SK-N-SH treated with all-trans-retinoic acid at 6 μM for 48 hours (cell line): ENCODE data around the gene INTS13.

Experiments used
- ATAC-seq: fragments of 200-7000 bp; cut with Tn5 transposase; 3 replicates; pipeline ENCODE4 v1.9.1; 2020; ENCODE audit warnings: mild to moderate bottlenecking, moderate library complexity
- CREB5 ChIP-seq: fragments of 250-450 bp; sonication (Bioruptor Pico); IDR thresholded peaks from 2 replicates; pipeline ENCODE4 v1.5.1; 2020; ENCODE audit warnings: low read depth, mild to moderate bottlenecking, moderate library complexity
- CSDC2 ChIP-seq: fragments of 250-450 bp; sonication (Bioruptor Pico); IDR thresholded peaks from 2 replicates; pipeline ENCODE4 v1.5.0; 2020; ENCODE audit warnings: mild to moderate bottlenecking, moderate library complexity
- CSRNP3 ChIP-seq: fragments of 250-450 bp; sonication (Bioruptor Pico); IDR thresholded peaks from 2 replicates; pipeline ENCODE4 v1.5.1; 2021; ENCODE audit warnings: mild to moderate bottlenecking, moderate library complexity
- ESRRG ChIP-seq: fragments of 250-450 bp; sonication (Bioruptor Pico); IDR thresholded peaks from 2 replicates; pipeline ENCODE4 v1.6.1; 2021; ENCODE audit warnings: mild to moderate bottlenecking
- ISL1 ChIP-seq: fragments of 250-450 bp; sonication (Bioruptor Pico); IDR thresholded peaks from 2 replicates; pipeline ENCODE4 v2.1.2; 2022; ENCODE audit warnings: mild to moderate bottlenecking, moderate library complexity
- OSR1 ChIP-seq: fragments of 250-450 bp; sonication (Bioruptor Pico); IDR thresholded peaks from 2 replicates; pipeline ENCODE4 v1.8.0; 2022; ENCODE audit warnings: moderate library complexity, mild to moderate bottlenecking, inconsistent platforms
- PATZ1 ChIP-seq: fragments of 250-450 bp; sonication (Bioruptor Pico); IDR thresholded peaks from 2 replicates; pipeline ENCODE4 v1.8.0; 2020; ENCODE audit warnings: mild to moderate bottlenecking, moderate library complexity, borderline replicate concordance
- POU6F1 ChIP-seq: fragments of 250-450 bp; sonication (Bioruptor Pico); IDR thresholded peaks from 2 replicates; pipeline ENCODE4 v1.8.0; 2021; ENCODE audit warnings: low read depth, mild to moderate bottlenecking, moderate library complexity, borderline replicate concordance
- RARB ChIP-seq: fragments of 250-450 bp; sonication (Bioruptor Pico); IDR thresholded peaks from 2 replicates; pipeline ENCODE4 v1.8.0; 2021; ENCODE audit warnings: mild to moderate bottlenecking, moderate library complexity
- SNAI2 ChIP-seq: fragments of 250-450 bp; sonication (Bioruptor Pico); IDR thresholded peaks from 2 replicates; pipeline ENCODE4 v1.5.0; 2020; ENCODE audit warnings: mild to moderate bottlenecking, moderate library complexity
- TCF4 ChIP-seq: fragments of 250-450 bp; sonication (Bioruptor Pico); IDR thresholded peaks from 2 replicates; pipeline ENCODE4 v1.8.0; 2021; ENCODE audit warnings: mild to moderate bottlenecking, moderate library complexity, borderline replicate concordance
- TOX ChIP-seq: fragments of 250-450 bp; sonication (Bioruptor Pico); IDR thresholded peaks from 2 replicates; pipeline ENCODE4 v1.8.0; 2021; ENCODE audit warnings: mild to moderate bottlenecking, moderate library complexity, borderline replicate concordance
- TSHZ2 ChIP-seq: fragments of 250-450 bp; sonication (Bioruptor Pico); IDR thresholded peaks from 2 replicates; pipeline ENCODE4 v1.5.0; 2020; ENCODE audit warnings: mild to moderate bottlenecking, moderate library complexity
- ZC3H10 ChIP-seq: fragments of 250-450 bp; sonication (Bioruptor Pico); IDR thresholded peaks from 2 replicates; pipeline ENCODE4 v1.5.1; 2021; ENCODE audit warnings: mild to moderate bottlenecking, moderate library complexity
- ZFP3 ChIP-seq: fragments of 250-450 bp; sonication (Bioruptor Pico); IDR thresholded peaks from 2 replicates; pipeline ENCODE4 v1.5.0; 2020; ENCODE audit warnings: mild to moderate bottlenecking, moderate library complexity
- ZFP30 ChIP-seq: fragments of 450-650 bp; formaldehyde crosslinking; IDR thresholded peaks from 2 replicates; pipeline ENCODE4 v1.5.0; 2022; ENCODE audit warnings: mild to moderate bottlenecking, moderate library complexity
- ZNF565 ChIP-seq: fragments of 450-650 bp; formaldehyde crosslinking; conservative IDR thresholded peaks from 2 replicates; pipeline ENCODE4 v1.5.0; 2020; ENCODE audit warnings: low read depth, mild to moderate bottlenecking, moderate library complexity
- ZNF70 ChIP-seq: fragments of 450-650 bp; formaldehyde crosslinking; IDR thresholded peaks from 2 replicates; pipeline ENCODE4 v1.5.0; 2020; ENCODE audit warnings: mild to moderate bottlenecking, moderate library complexity
- ZNF8 ChIP-seq: fragments of 450-650 bp; formaldehyde crosslinking; IDR thresholded peaks from 2 replicates; pipeline ENCODE4 v1.5.0; 2020; ENCODE audit warnings: mild to moderate bottlenecking, moderate library complexity

The INTS13 gene

GRCh38 chr12:26872625-26873024, 65.2 kb downstream of the INTS13 start:
- ATAC-seq: no peak
- no peak for TF ChIP-seq ZNF565 (CRISPR knock-in tag)

- no peak for ATAC-seq
- TF ChIP-seq ZNF8 (CRISPR knock-in tag) (no peak), ZNF565 (CRISPR knock-in tag) (no peak), SNAI2 (CRISPR knock-in tag) (no peak), ISL1 (CRISPR knock-in tag) (no peak), CSDC2 (no peak), CREB5 (CRISPR knock-in tag) (no peak), CSRNP3 (no peak), ZC3H10 (no peak), ZFP30 (CRISPR knock-in tag) (no peak), TOX (CRISPR knock-in tag) (no peak), OSR1 (no peak), POU6F1 (no peak), ESRRG (CRISPR knock-in tag) (no peak), PATZ1 (no peak), RARB (CRISPR knock-in tag) (no peak), ZFP3 (CRISPR knock-in tag) (no peak), ZNF70 (CRISPR knock-in tag) (no peak)
- TF ChIP-seq, all 23 proteins: peak for 0
Observed at GRCh38 chr12:26871985-26872384, 65.8 kb downstream of the INTS13 start.

GRCh38 chr12:26870491-26871419, 67.0 kb downstream of the INTS13 start:
- TF ChIP-seq ZNF70 (CRISPR knock-in tag) (peak; percentile 94), CSRNP3 (no peak), TSHZ2 (peak; percentile 53; the same call in 1 of the 2 replicates), OSR1 (no peak), CSDC2 (0 out of 2 replicates have a peak, but pooled peaks have one; percentile 61), RARB (CRISPR knock-in tag) (no peak), TCF4 (CRISPR knock-in tag) (peak; percentile 66; the same call in 1 of the 2 replicates), ISL1 (CRISPR knock-in tag) (peak; percentile 65), PATZ1 (no peak)
- peak; percentile 83 for ATAC-seq
